NT2/D1 (cell line): ENCODE data around the gene FSTL4.

Experiments
- DNase-seq: peaks from one replicate; pipeline ENCODE4 v3.0.0-alpha.2; 2011; ENCODE audit warnings: low read depth, low spot score
- H3K27me3 ChIP-seq: 2 replicates; pipeline ENCODE4 v1.6.0; 2011; ENCODE audit warnings: mild to moderate bottlenecking; ENCODE audit not compliant: insufficient read length, insufficient read depth
- H3K36me3 ChIP-seq: 2 replicates; pipeline ENCODE4 v1.6.1; 2011; ENCODE audit warnings: mild to moderate bottlenecking, low read length, mixed read lengths; ENCODE audit not compliant: insufficient read depth, insufficient read length
- H3K4me1 ChIP-seq: 2 replicates; pipeline ENCODE4 v1.5.1; 2011; ENCODE audit not compliant: insufficient read depth, insufficient read length
- H3K4me3 ChIP-seq: 2 replicates; pipeline ENCODE4 v1.5.1; 2011; ENCODE audit warnings: low read depth; ENCODE audit not compliant: insufficient read length
- H3K9ac ChIP-seq: 2 replicates; pipeline ENCODE4 v1.6.0; 2011; ENCODE audit warnings: low read depth; ENCODE audit not compliant: insufficient read length
- H3K9me3 ChIP-seq: 2 replicates; pipeline ENCODE4 v1.5.1; 2011; ENCODE audit warnings: mild to moderate bottlenecking, low read length; ENCODE audit not compliant: insufficient read depth
- SUZ12 ChIP-seq: IDR thresholded peaks from 2 replicates; pipeline ENCODE4 v1.6.1; 2011; ENCODE audit not compliant: insufficient read length, insufficient read depth; ENCODE audit errors: extremely low read depth
- YY1 ChIP-seq: IDR thresholded peaks from 2 replicates; pipeline ENCODE4 v1.6.1; 2011; ENCODE audit not compliant: insufficient read length, insufficient read depth
- ZNF274 ChIP-seq: IDR thresholded peaks from 2 replicates; pipeline ENCODE4 v1.6.1; 2011; ENCODE audit warnings: mild to moderate bottlenecking, low read depth, low read length

FSTL4 gene

DNA sequence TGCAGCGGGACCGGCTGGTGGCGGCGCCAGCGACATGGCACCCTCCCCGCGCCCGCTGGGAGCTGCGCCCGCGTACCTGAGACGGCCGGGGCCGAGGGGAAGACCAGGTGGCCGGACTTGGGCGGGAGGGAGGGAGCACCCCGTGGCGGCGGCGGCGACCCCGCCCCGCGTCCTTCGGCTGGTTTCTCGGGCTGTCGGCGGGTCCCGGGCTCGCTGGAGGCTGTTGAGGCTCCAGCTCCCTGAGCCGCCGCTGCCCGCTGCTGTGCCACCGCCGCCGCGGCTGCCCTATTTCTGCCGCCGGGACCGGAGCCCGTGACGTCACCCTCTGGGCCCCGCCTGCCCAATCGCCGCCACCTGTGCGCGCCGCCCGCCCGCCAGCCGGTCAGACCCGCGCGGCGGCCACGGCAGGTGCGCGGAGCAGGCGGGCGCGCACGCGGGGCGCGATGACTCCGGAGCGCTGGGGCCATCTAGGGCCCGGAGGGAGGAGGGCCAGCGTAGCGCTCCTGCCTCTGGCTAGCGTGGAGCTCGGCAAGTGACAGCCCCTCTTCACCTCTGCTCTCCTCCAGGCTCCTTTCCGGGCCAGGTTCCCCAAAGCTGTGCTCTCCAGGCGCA lies at the start of gene FSTL4:
Gene FSTL4, minus strand, starts transcription at position 293 of the 612 bp plus-strand sequence.
- Histone ChIP-seq H3K4me3 (peak within 1 kb of the TSS; percentile 47), H3K9ac (peak within 1 kb of the TSS; percentile 58), H3K4me1 (peaks cover 2% of the 10 kb centered on the region), H3K9me3 (no peaks in the 10 kb centered on the region), H3K36me3 (no peaks in the 10 kb centered on the region), H3K27me3 (peaks cover 63% of the 10 kb centered on the region)
- DNase-seq, result no peak
- TF ChIP-seq YY1 (no peak), SUZ12 (no peak), ZNF274 (no peak)

DNA sequence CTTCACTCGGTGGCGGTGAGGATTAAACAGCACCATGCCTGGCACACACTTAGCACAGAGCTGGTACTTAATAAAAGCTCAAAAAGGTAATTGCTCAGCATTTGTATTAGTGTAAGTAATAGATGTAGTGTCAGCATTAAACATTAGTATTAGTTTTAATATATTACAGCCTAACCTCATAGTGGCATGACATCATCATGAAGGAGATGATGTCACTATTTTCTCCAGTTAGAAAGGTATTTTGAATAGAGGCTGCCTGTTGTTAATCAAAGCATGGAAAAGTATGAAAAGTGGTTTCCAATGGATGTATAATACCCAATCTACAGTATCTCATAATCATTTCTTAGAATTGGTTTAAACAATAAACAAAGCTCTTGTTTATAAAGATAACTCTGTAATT lies 49.0 kb upstream of the FSTL4 start:
- Histone ChIP-seq H3K36me3 (no peaks in the 10 kb centered on the region), H3K27me3 (no peaks in the 10 kb centered on the region), H3K4me3 (no peak overlapping the region), H3K9me3 (no peaks in the 10 kb centered on the region), H3K9ac (no peak overlapping the region), H3K4me1 (no peaks in the 10 kb centered on the region)
- TF ChIP-seq ZNF274, result no peak
- TF ChIP-seq SUZ12, result no peak
- DNase-seq, result no peak

DNA sequence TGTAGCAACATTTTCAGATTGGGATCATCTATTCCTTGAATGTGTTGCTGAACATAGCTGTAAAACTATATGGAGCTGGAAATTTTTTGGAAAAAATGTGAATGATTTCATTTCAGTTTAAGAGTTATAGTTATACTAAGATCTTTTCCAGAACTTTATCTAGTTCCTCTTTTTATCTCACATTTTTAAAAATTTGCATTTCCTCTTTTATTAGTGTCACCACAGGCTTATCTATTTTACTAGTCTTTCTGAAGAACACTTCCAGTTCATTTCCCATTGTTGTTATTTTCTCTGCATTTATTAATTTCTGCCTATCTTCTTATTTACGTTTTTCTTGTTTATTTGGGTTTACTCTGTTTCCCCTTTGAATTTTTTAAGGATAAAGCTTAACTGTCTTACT lies 46.0 kb upstream of the FSTL4 start:
- no peak overlapping the region for H3K9ac ChIP-seq
- H3K36me3 ChIP-seq, result no peaks in the 10 kb centered on the region
- H3K4me3 ChIP-seq, result no peak overlapping the region
- H3K9me3 ChIP-seq, result no peaks in the 10 kb centered on the region
- no peaks in the 10 kb centered on the region for H3K27me3 ChIP-seq
- no peak for TF ChIP-seq SUZ12
- no peak for TF ChIP-seq YY1
- TF ChIP-seq ZNF274, result no peak
- DNase-seq, result no peak
- no peaks in the 10 kb centered on the region for H3K4me1 ChIP-seq

DNA sequence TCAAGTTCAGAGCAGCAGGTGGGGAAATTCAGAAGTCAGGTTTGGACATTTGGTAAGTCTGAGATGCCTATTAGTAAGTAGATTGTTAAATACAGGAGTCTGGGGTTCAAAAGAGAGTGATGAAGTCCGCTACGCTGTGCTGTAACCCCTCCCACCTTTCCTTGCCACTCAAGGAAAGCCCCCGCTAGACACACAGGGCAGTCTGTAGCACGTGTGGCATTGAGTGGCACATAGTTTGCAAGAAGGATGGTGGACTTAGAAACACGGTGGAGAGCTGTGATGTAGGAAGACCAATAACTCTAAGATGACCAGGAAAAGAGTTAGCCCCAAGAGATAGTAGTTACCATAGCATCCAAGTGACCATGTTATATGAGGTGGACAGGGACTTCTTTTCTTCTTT lies 44.7 kb upstream of the FSTL4 start:
- H3K4me1 ChIP-seq, result no peaks in the 10 kb centered on the region
- H3K9ac ChIP-seq, result no peak overlapping the region
- H3K9me3 ChIP-seq, result no peaks in the 10 kb centered on the region
- no peak for DNase-seq
- no peak overlapping the region for H3K4me3 ChIP-seq
- no peaks in the 10 kb centered on the region for H3K36me3 ChIP-seq
- TF ChIP-seq ZNF274 (no peak), YY1 (no peak), SUZ12 (no peak)
- no peaks in the 10 kb centered on the region for H3K27me3 ChIP-seq

DNA sequence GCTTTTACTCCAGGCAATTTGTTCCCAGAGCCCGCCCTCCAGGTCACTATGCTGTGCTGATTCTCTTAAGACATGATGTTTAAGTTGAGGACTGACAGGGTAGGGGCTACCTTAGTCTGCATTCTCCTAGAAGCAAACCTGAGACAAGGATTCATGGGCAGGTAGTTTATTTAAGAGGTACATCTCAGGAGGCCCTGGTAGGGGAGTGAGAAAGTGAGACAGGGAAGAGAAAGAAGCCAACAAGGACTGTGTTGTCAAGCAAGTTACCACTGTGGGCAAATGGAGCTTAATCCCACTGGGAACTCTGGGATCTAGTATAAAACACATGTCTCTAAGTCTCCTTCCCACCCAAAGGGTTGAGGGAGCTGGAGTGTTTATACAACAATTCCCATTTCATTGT lies 43.6 kb upstream of the FSTL4 start:
- no peak for DNase-seq
- no peaks in the 10 kb centered on the region for H3K36me3 ChIP-seq
- H3K27me3 ChIP-seq, result no peaks in the 10 kb centered on the region
- no peaks in the 10 kb centered on the region for H3K4me1 ChIP-seq
- TF ChIP-seq YY1, result no peak
- no peak for TF ChIP-seq SUZ12
- no peak for TF ChIP-seq ZNF274
- H3K9ac ChIP-seq, result no peak overlapping the region
- no peaks in the 10 kb centered on the region for H3K9me3 ChIP-seq
- no peak overlapping the region for H3K4me3 ChIP-seq

DNA sequence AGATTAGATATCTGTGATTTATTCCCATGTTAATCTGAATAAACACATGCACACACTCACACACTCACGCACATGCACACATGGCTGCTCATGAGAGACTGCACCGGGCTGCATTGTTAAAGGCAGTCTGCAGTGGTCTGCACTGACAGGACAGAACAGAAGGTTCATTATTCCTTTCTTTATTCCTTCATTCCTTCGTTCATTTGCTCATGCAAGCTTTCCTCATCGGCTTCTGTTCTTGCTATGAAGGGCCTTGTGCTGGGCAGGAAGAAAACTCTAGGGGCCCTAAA lies 41.4 kb upstream of the FSTL4 start:
- H3K9me3 ChIP-seq, result no peaks in the 10 kb centered on the region
- H3K4me3 ChIP-seq, result no peak overlapping the region
- no peaks in the 10 kb centered on the region for H3K27me3 ChIP-seq
- H3K9ac ChIP-seq, result no peak overlapping the region
- TF ChIP-seq SUZ12 (no peak), ZNF274 (no peak), YY1 (no peak)
- no peaks in the 10 kb centered on the region for H3K36me3 ChIP-seq
- no peaks in the 10 kb centered on the region for H3K4me1 ChIP-seq
- DNase-seq, result no peak

DNA sequence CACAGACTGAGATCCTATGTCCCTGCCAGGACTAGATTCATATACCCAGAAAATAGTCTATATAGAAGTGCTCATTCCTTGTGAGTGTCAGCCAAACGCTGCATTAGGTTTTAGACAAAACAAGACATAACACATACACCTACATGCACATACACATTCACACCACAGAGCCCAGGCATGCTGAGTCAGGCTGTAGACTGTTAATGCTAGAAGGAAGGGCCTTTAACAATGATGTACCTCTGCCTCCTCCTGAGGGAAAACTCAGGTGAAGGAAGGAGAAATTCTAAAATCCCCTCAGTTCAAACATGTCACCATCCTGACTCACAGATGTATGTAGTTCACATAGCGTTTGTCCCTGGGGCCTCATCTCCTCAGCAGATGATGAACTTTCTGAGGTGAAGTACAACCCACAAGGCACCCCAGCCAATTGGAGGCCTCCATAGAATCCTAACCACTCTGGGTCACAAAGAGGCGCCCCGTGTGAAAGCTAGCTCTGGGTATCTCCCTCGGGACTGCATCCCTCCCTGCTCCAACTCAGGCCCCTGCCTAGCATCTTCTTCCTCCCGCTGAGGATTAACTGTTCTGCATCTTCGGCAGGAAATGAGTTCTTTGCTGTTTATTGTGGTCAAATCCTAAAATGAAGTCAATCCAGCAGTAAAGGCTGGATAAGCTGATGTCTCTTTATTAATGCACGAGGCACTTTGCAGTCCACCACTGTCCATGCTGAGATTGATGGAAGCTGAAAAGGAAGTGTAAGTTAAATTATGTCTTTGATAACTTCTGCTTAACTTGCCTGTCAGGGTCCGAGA lies 40.8 kb upstream of the FSTL4 start:
- no peaks in the 10 kb centered on the region for H3K36me3 ChIP-seq
- TF ChIP-seq SUZ12 (no peak), ZNF274 (no peak), YY1 (no peak)
- no peak overlapping the region for H3K4me3 ChIP-seq
- H3K9ac ChIP-seq, result no peak overlapping the region
- no peaks in the 10 kb centered on the region for H3K4me1 ChIP-seq
- no peaks in the 10 kb centered on the region for H3K27me3 ChIP-seq
- H3K9me3 ChIP-seq, result no peaks in the 10 kb centered on the region
- no peak for DNase-seq
